ENCODE data around the gene MEI1. TPM values are rescaled to one million over a fixed set of nuclear protein-coding genes. Genes with fewer than 3 reads are reported as not detected.

The MEI1 gene
- total RNA-seq, 2 experiments from 2014 or later = 2.3 to 14.6 TPM

DNA sequence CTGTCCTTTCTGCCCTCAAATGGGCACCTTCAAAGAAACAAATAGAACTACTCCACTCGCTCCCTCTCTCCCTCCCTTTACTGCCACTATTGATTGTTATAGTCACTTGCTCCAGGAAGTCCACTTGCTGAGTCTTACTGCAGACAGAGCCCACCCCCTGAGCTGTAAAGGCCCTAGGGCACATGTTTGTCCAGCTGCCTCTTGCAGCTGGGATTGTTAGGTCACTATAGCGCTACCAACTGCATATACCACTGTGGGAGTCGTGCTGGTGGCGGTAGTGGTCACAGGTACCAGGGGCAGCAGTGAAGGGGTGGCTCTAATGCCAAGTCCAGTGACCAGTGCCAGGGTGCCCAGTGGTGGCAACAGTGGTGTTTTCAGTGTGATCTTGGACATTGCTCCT is 129.2 kb downstream of the MEI1 start:
- peaks cover 23% of the 10 kb centered on the region for H3K36me3 ChIP-seq (ENCODE audit: insufficient read depth, low read length)
- BruUV-seq (replicated peaks) = no TSS peak
- H3K4me1 ChIP-seq (ENCODE audit: insufficient read depth, low read length, poor library complexity, severe bottlenecking) = peaks cover 36% of the 10 kb centered on the region
- peaks cover 16% of the 10 kb centered on the region; the same call in 1 of the 2 replicates for H3K79me2 ChIP-seq (ENCODE audit: insufficient read depth, low read depth, low read length)
- no peaks in the 10 kb centered on the region for H3K9me2 ChIP-seq (ENCODE audit: insufficient read depth, low read length)
- no peak overlapping the region for H2AFZ ChIP-seq (ENCODE audit: low read length)
- H3K4me3 ChIP-seq (ENCODE audit: low read depth, low read length, poor library complexity, severe bottlenecking) = no peak overlapping the region
- H4K20me1 ChIP-seq (ENCODE audit: insufficient read depth, low read length) = no peaks in the 10 kb centered on the region
- ChIA-PET CTCF (ENCODE audit: unreplicated experiment) (no interaction called here), POLR2A (interaction anchor here (0.5 kb wide), 1 partner anchor 113 kb away, joined by 3 read pairs; no protein-coding TSS in a partner anchor)
- H3K4me2 ChIP-seq (ENCODE audit: low read length) = no peak overlapping the region
- TF ChIP-seq, protein P1, sequence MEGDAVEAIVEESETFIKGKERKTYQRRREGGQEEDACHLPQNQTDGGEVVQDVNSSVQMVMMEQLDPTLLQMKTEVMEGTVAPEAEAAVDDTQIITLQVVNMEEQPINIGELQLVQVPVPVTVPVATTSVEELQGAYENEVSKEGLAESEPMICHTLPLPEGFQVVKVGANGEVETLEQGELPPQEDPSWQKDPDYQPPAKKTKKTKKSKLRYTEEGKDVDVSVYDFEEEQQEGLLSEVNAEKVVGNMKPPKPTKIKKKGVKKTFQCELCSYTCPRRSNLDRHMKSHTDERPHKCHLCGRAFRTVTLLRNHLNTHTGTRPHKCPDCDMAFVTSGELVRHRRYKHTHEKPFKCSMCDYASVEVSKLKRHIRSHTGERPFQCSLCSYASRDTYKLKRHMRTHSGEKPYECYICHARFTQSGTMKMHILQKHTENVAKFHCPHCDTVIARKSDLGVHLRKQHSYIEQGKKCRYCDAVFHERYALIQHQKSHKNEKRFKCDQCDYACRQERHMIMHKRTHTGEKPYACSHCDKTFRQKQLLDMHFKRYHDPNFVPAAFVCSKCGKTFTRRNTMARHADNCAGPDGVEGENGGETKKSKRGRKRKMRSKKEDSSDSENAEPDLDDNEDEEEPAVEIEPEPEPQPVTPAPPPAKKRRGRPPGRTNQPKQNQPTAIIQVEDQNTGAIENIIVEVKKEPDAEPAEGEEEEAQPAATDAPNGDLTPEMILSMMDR (conservative IDR thresholded peaks at IDR 0.05; ENCODE audit: low read length) = no peak
- TF ChIP-seq EZH2phosphoT487 (IDR thresholded peaks at IDR 0.05; ENCODE audit: borderline replicate concordance, low read depth, low read length) = no peak
- peak overlapping the region; percentile 2 for H3K27ac ChIP-seq (ENCODE audit: low read depth, low read length, poor library complexity, severe bottlenecking)
- H3K9me3 ChIP-seq (ENCODE audit: low read length) = no peaks in the 10 kb centered on the region; the same call in 1 of the 2 replicates
- no peak for DNase-seq (ENCODE audit: low spot score)
- intact Hi-C loops (cut with micrococcal nuclease; ENCODE audit: unreplicated experiment) = no loop called here

DNA sequence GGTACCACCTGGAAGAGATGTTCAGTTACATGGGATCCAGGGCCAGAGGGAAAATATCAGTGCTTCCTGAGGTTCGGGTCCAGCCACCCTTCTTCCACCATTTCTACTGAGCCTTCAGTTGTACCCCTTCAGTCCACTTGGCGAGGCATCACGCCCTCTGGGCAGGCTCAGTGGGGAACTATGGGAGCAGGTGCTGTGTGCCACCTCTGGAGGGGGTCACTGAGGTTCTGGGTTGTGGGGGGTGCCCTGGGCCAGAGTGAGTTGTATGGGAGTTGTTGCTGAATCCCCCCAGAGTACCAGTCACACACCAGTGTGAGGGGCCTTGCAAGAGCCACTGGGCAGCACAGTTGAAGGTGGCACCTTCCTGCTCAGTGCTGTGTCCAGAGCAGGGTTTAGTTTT is 130.9 kb downstream of the MEI1 start:
- TF ChIP-seq, protein P1 (conservative IDR thresholded peaks at IDR 0.05; ENCODE audit: low read length) = peak; percentile 45; the same call in 1 of the 2 replicates
- TF ChIP-seq EZH2phosphoT487 (IDR thresholded peaks at IDR 0.05; ENCODE audit: borderline replicate concordance, low read depth, low read length) = no peak
- no peaks in the 10 kb centered on the region for H3K9me2 ChIP-seq (ENCODE audit: insufficient read depth, low read length)
- POLR2A ChIA-PET = interaction anchor here (0.5 to 2.0 kb wide), 2 partner anchors 10 to 24 kb away, joined by 3 to 6 read pairs; no protein-coding TSS in a partner anchor
- no peak overlapping the region for H3K27ac ChIP-seq (ENCODE audit: low read depth, low read length, poor library complexity, severe bottlenecking)
- CTCF ChIA-PET (ENCODE audit: unreplicated experiment) = interaction anchor here (1.0 kb wide), 1 partner anchor 32 kb away, joined by 3 read pairs; no protein-coding TSS in a partner anchor
- no TSS peak for BruUV-seq (replicated peaks)
- H3K4me1 ChIP-seq (ENCODE audit: insufficient read depth, low read length, poor library complexity, severe bottlenecking) = peaks cover 42% of the 10 kb centered on the region
- peak; percentile 34 for DNase-seq (ENCODE audit: low spot score)
- H4K20me1 ChIP-seq (ENCODE audit: insufficient read depth, low read length) = no peaks in the 10 kb centered on the region
- peaks cover 30% of the 10 kb centered on the region for H3K36me3 ChIP-seq (ENCODE audit: insufficient read depth, low read length)
- peaks cover 32% of the 10 kb centered on the region for H3K79me2 ChIP-seq (ENCODE audit: insufficient read depth, low read depth, low read length)
- H2AFZ ChIP-seq (ENCODE audit: low read length) = no peak overlapping the region
- H3K4me2 ChIP-seq (ENCODE audit: low read length) = no peak overlapping the region
- intact Hi-C loops (cut with micrococcal nuclease; ENCODE audit: unreplicated experiment) = loop anchor here (5.0 kb wide), 1 partner anchor 92 kb away; no protein-coding TSS in a partner anchor
- no peaks in the 10 kb centered on the region; the same call in 1 of the 2 replicates for H3K9me3 ChIP-seq (ENCODE audit: low read length)
- H3K4me3 ChIP-seq (ENCODE audit: low read depth, low read length, poor library complexity, severe bottlenecking) = no peak overlapping the region

- peak overlapping the region; percentile 89; the same call in 1 of the 2 replicates for H3K4me2 ChIP-seq (ENCODE audit: low read length)
- CTCF ChIA-PET (ENCODE audit: unreplicated experiment) = no interaction called here
- peaks cover 32% of the 10 kb centered on the region for H3K36me3 ChIP-seq (ENCODE audit: insufficient read depth, low read length)
- TF ChIP-seq, protein P1 (conservative IDR thresholded peaks at IDR 0.05; ENCODE audit: low read length) = no peak
- no peak for TF ChIP-seq EZH2phosphoT487 (IDR thresholded peaks at IDR 0.05; ENCODE audit: borderline replicate concordance, low read depth, low read length)
- peak overlapping the region; percentile 90 for H3K4me3 ChIP-seq (ENCODE audit: low read depth, low read length, poor library complexity, severe bottlenecking)
- peaks cover 44% of the 10 kb centered on the region for H3K79me2 ChIP-seq (ENCODE audit: insufficient read depth, low read depth, low read length)
- BruUV-seq (replicated peaks) = no TSS peak
- H3K9me3 ChIP-seq (ENCODE audit: low read length) = no peaks in the 10 kb centered on the region; the same call in 1 of the 2 replicates
- peaks cover 52% of the 10 kb centered on the region for H3K4me1 ChIP-seq (ENCODE audit: insufficient read depth, low read length, poor library complexity, severe bottlenecking)
- POLR2A ChIA-PET = interaction anchor here (0.6 to 2.0 kb wide), 4 partner anchors 9 to 85 kb away, joined by 3 to 6 read pairs (median 4); no protein-coding TSS in a partner anchor
- H2AFZ ChIP-seq (ENCODE audit: low read length) = no peak overlapping the region
- intact Hi-C loops (cut with micrococcal nuclease; ENCODE audit: unreplicated experiment) = loop anchor here (5.0 kb wide), 1 partner anchor 91 kb away; no protein-coding TSS in a partner anchor
- peaks cover 8% of the 10 kb centered on the region for H4K20me1 ChIP-seq (ENCODE audit: insufficient read depth, low read length)
- DNase-seq (ENCODE audit: low spot score) = peak; percentile 32
- H3K9me2 ChIP-seq (ENCODE audit: insufficient read depth, low read length) = no peaks in the 10 kb centered on the region
- H3K27ac ChIP-seq (ENCODE audit: low read depth, low read length, poor library complexity, severe bottlenecking) = peak overlapping the region; percentile 84
Observed at GRCh38 chr22:41831383-41831782, 132.1 kb downstream of the MEI1 start.

All from OCI-LY7 (cell line).